SK-N-SH (cell line): ENCODE measurements around the gene CCDC102B. TPM values are rescaled to one million over a fixed set of nuclear protein-coding genes. Genes with fewer than 3 reads are reported as not detected.

Experiments
- CTCF ChIA-PET: fragments of 300-600, 350-600 bp; formaldehyde crosslinking; extraction: SDS; loops from one replicate; lab custom pipeline; 2021; lab: Yijun Ruan, JAX
- POLR2A ChIA-PET: fragments of 350-600 bp; sonication (Branson Sonifier 250); formaldehyde crosslinking; extraction: SDS; loops from one replicate; lab custom pipeline; 2020; ENCODE audit warnings: antibody characterized with exemption, inconsistent platforms; lab: Yijun Ruan, JAX
- DNase-seq: peaks from one replicate; pipeline ENCODE4 v3.0.0; 2012
- H2AFZ ChIP-seq: fragments of 200-600 bp; sonication (generic); 2 replicates; pipeline ENCODE4 v1.8.1; 2016; ENCODE audit warnings: antibody characterized with exemption, mild to moderate bottlenecking, low read depth
- H3F3A ChIP-seq: fragments of 200-600 bp; sonication (generic); replicated peaks from 2 replicates; pipeline ENCODE3; 2016; ENCODE audit warnings: antibody characterized with exemption, mild to moderate bottlenecking; ENCODE audit not compliant: insufficient read depth
- H3K27ac ChIP-seq, 2 experiments: fragments of 200-500 bp in 1 of 2; fragments of 200-600 bp in 1 of 2; sonication (Bioruptor generic) in 1 of 2; sonication (generic), shearing (Covaris generic) in 1 of 2; 2 replicates each; pipeline versions ENCODE4 v1.5.1 to v1.6.1; 2014 to 2016; ENCODE audit warnings: low read depth in 2 of 2, inconsistent platforms in 1 of 2, low read length in 1 of 2, mild to moderate bottlenecking in 1 of 2, mixed read lengths in 1 of 2
- H3K27me3 ChIP-seq: fragments of 200-600 bp; sonication (generic), shearing (Covaris generic); 2 replicates; pipeline ENCODE4 v1.6.1; 2016; ENCODE audit warnings: mixed run types; ENCODE audit not compliant: insufficient read depth
- H3K36me3 ChIP-seq, 2 experiments: fragments of 200-500 bp in 1 of 2; fragments of 200-600 bp in 1 of 2; sonication (Bioruptor generic) in 1 of 2; sonication (generic) in 1 of 2; replicated peaks in 1 of 2; 2 replicates each; pipeline versions ENCODE3 to v1.5.1; 2014 to 2016; ENCODE audit warnings: low read length in 1 of 2, mild to moderate bottlenecking in 1 of 2; ENCODE audit not compliant: insufficient read depth in 2 of 2, control insufficient read depth in 1 of 2
- H3K4me1 ChIP-seq, 2 experiments: fragments of 200-500 bp in 1 of 2; fragments of 200-600 bp in 1 of 2; sonication (Bioruptor generic) in 1 of 2; sonication (generic), shearing (Covaris generic) in 1 of 2; 2 replicates each; pipeline versions ENCODE4 v1.5.1 to v1.6.1; 2014 to 2016; ENCODE audit warnings: low read depth in 1 of 2, low read length in 1 of 2, mixed run types in 1 of 2; ENCODE audit not compliant: insufficient read depth in 2 of 2, control insufficient read depth in 1 of 2
- H3K4me2 ChIP-seq: fragments of 200-600 bp; sonication (generic), shearing (Covaris generic); 2 replicates; pipeline ENCODE4 v1.6.1; 2017; ENCODE audit warnings: mixed run types
- H3K4me3 ChIP-seq, 2 experiments: fragments of 200-500 bp in 1 of 2; fragments of 200-600 bp in 1 of 2; sonication (Bioruptor generic) in 1 of 2; sonication (generic), shearing (Covaris generic) in 1 of 2; 2 replicates each; pipeline versions ENCODE4 v1.5.1 to v1.8.1; 2014 to 2016; ENCODE audit warnings: low read depth in 2 of 2, inconsistent platforms in 1 of 2, low read length in 1 of 2, mild to moderate bottlenecking in 1 of 2, mixed read lengths in 1 of 2, moderate library complexity in 1 of 2
- H3K79me2 ChIP-seq: fragments of 200-600 bp; sonication (generic); 2 replicates; pipeline ENCODE4 v1.8.1; 2017; ENCODE audit warnings: mild to moderate bottlenecking; ENCODE audit not compliant: insufficient read depth
- H3K9ac ChIP-seq: fragments of 200-600 bp; sonication (generic); 2 replicates; pipeline ENCODE4 v1.6.1; 2017; ENCODE audit warnings: mixed run types
- H3K9me2 ChIP-seq: fragments of 200-600 bp; sonication (generic); 2 replicates; pipeline ENCODE4 v1.6.1; 2017; ENCODE audit warnings: mixed run types
- H3K9me3 ChIP-seq: fragments of 200-600 bp; sonication (generic); 2 replicates; pipeline ENCODE4 v1.6.1; 2017; ENCODE audit warnings: mixed run types, mild to moderate bottlenecking, moderate library complexity
- H4K20me1 ChIP-seq: fragments of 200-600 bp; sonication (generic); 2 replicates; pipeline ENCODE4 v1.6.1; 2017; ENCODE audit warnings: mild to moderate bottlenecking, mixed run types; ENCODE audit not compliant: insufficient read depth
- ELF1 ChIP-seq: IDR thresholded peaks from 2 replicates; pipeline ENCODE4 v1.4.0; 2012
- GATA2 ChIP-seq: sonication (generic); formaldehyde crosslinking; IDR thresholded peaks from 2 replicates; pipeline ENCODE4 v1.5.0; 2020; ENCODE audit warnings: mild to moderate bottlenecking, missing genetic modification reagents
- MEF2A ChIP-seq: IDR thresholded peaks from 2 replicates; pipeline ENCODE4 v1.4.0; 2012; ENCODE audit warnings: low read depth, borderline replicate concordance
- RCOR1 ChIP-seq: fragments of 150-350 bp; IDR thresholded peaks from 2 replicates; pipeline ENCODE4 v1.6.1; 2017; ENCODE audit warnings: antibody characterized with exemption, low read length
- RXRA ChIP-seq: IDR thresholded peaks from 2 replicates; pipeline ENCODE4 v1.4.0; 2012; ENCODE audit warnings: low read depth, mild to moderate bottlenecking, borderline replicate concordance
- YY1 ChIP-seq: IDR thresholded peaks from 2 replicates; pipeline ENCODE4 v1.4.0; 2012; ENCODE audit warnings: low read depth, mild to moderate bottlenecking
- WGBS: methylation state at CpG from one replicate; pipeline ENCODE4 v1.1.6; 2017; ENCODE audit warnings: low lambda C conversion rate; 5-methylcytosine and 5-hydroxymethylcytosine counted together
- polyA plus RNA-seq, 3 experiments: library from polyadenylated mRNA; depleted of rRNA; stranded (reverse); fragments of >200 nt; gene quantifications; 2 replicates each; pipeline ENCODE4 v1.2.3, GENCODE V29; 2012
- TF ChIP-seq, protein P1 (sequence below): IDR thresholded peaks from 2 replicates; pipeline ENCODE4; 2012
- TF ChIP-seq, protein P2 (sequence below): fragments of 150-350 bp; IDR thresholded peaks from 2 replicates; pipeline ENCODE4 v1.6.1; 2017; ENCODE audit warnings: antibody characterized with exemption, low read length, low read depth, borderline replicate concordance

The CCDC102B gene
- polyA plus RNA-seq, 1 of the 3 experiments (the other 2 are of a cell fraction) = 2.0 TPM

GRCh38 chr18:68779169-68779568 is 18.7 kb upstream of the CCDC102B start:
- WGBS = 77% methylated on average over 3 of the region's 3 CpGs
- Histone ChIP-seq H3K4me3 (no peak overlapping the region), H3F3A (no peaks in the 10 kb centered on the region), H3K27ac (no peak overlapping the region), H3K4me1 (no peaks in the 10 kb centered on the region), H3K4me2 (no peak overlapping the region), H3K36me3 (no peaks in the 10 kb centered on the region), H3K79me2 (no peaks in the 10 kb centered on the region), H3K9ac (no peak overlapping the region), H2AFZ (no peak overlapping the region), H3K9me2 (no peaks in the 10 kb centered on the region), H3K9me3 (no peaks in the 10 kb centered on the region), H4K20me1 (no peaks in the 10 kb centered on the region), H3K27me3 (no peaks in the 10 kb centered on the region)
- ChIA-PET CTCF (no interaction called here), POLR2A (no interaction called here)
- no peak for DNase-seq
- TF ChIP-seq ELF1 = no peak
- no peak for TF ChIP-seq GATA2 (CRISPR knock-in tag)
- TF ChIP-seq MEF2A = no peak

DNA sequence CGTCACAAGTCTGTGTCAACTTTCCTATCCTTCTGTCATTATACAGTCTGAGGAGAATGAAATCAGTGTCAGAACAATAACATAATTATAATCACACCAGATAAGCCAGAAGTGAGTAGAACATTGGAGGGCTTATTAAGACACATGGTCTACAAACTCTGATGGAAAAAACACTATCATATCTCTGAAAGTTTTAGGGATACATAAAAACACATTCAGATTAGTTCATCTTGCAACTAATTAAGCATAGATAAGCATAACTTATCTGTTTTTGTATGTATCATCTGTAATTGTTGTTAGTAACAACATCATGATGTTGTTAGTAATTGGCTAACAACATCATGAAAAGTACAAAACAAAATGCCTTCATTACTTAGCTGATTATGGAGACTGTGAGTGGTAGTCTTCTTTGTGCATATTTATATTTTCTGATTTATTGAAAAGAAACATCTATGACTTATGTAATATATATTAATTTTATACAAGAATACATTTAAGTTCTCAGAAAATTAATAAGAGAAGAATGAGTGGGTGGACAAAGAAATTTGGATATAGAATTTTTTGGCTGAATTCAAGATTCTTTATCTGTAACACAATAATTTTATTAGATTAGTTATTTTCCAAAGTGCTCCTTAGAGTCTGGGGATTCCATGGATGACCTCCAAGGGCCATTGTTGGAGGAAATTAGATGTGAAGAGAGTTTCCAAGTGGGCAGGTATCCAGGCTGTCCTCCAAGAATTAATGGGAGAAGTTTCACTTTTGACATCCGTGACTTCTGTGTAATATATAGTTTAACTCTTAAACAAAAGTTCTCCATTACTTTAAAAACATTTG is 16.9 kb upstream of the CCDC102B start:
- ChIA-PET CTCF (no interaction called here), POLR2A (no interaction called here)
- H3K4me1 ChIP-seq = no peaks in the 10 kb centered on the region
- DNase-seq = no peak
- H3F3A ChIP-seq = no peaks in the 10 kb centered on the region
- no peak for TF ChIP-seq RCOR1
- no peaks in the 10 kb centered on the region for H3K27me3 ChIP-seq
- no peak overlapping the region for H3K4me3 ChIP-seq
- no peak overlapping the region for H3K4me2 ChIP-seq
- no peak overlapping the region for H2AFZ ChIP-seq
- H3K36me3 ChIP-seq = no peaks in the 10 kb centered on the region
- H3K9ac ChIP-seq = no peak overlapping the region
- H3K79me2 ChIP-seq = no peaks in the 10 kb centered on the region
- H3K9me3 ChIP-seq = no peaks in the 10 kb centered on the region
- 58% methylated on average over 2 of the region's 2 CpGs for WGBS
- H3K9me2 ChIP-seq = no peaks in the 10 kb centered on the region
- no peak overlapping the region for H3K27ac ChIP-seq
- no peaks in the 10 kb centered on the region for H4K20me1 ChIP-seq

- no peak overlapping the region for H3K9ac ChIP-seq
- H3F3A ChIP-seq = no peaks in the 10 kb centered on the region
- no peaks in the 10 kb centered on the region for H3K9me2 ChIP-seq
- H3K27me3 ChIP-seq = no peaks in the 10 kb centered on the region
- H3K4me1 ChIP-seq = no peaks in the 10 kb centered on the region
- TF ChIP-seq, protein P1, sequence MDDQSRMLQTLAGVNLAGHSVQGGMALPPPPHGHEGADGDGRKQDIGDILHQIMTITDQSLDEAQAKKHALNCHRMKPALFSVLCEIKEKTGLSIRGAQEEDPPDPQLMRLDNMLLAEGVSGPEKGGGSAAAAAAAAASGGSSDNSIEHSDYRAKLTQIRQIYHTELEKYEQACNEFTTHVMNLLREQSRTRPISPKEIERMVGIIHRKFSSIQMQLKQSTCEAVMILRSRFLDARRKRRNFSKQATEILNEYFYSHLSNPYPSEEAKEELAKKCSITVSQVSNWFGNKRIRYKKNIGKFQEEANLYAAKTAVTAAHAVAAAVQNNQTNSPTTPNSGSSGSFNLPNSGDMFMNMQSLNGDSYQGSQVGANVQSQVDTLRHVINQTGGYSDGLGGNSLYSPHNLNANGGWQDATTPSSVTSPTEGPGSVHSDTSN = no peak
- TF ChIP-seq, protein P2, sequence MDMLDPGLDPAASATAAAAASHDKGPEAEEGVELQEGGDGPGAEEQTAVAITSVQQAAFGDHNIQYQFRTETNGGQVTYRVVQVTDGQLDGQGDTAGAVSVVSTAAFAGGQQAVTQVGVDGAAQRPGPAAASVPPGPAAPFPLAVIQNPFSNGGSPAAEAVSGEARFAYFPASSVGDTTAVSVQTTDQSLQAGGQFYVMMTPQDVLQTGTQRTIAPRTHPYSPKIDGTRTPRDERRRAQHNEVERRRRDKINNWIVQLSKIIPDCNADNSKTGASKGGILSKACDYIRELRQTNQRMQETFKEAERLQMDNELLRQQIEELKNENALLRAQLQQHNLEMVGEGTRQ = no peak
- TF ChIP-seq RXRA (no peak), YY1 (no peak)
- no peak overlapping the region for H3K4me2 ChIP-seq
- H3K27ac ChIP-seq = no peak overlapping the region
- no peak overlapping the region for H3K4me3 ChIP-seq
- no peak overlapping the region; the same call in 1 of the 2 replicates for H2AFZ ChIP-seq
- H4K20me1 ChIP-seq = no peaks in the 10 kb centered on the region
- no peaks in the 10 kb centered on the region for H3K36me3 ChIP-seq
- CTCF ChIA-PET = no interaction called here
- H3K9me3 ChIP-seq = no peaks in the 10 kb centered on the region
- no peaks in the 10 kb centered on the region for H3K79me2 ChIP-seq
- DNase-seq = no peak
- POLR2A ChIA-PET = no interaction called here
- WGBS = 33% methylated on average over 1 of the region's 1 CpG
Measured at GRCh38 chr18:68783506-68783905, 14.4 kb upstream of the CCDC102B start.
